GM18907 (cell line): Measurements from ENCODE around the gene PSMD7.

Source experiments
- ATAC-seq: cut with Tn5 transposase; IDR thresholded peaks from one replicate; pipeline ENCODE4 v1.9.1; 2021; ENCODE audit warnings: mild to moderate bottlenecking, moderate library complexity; ENCODE audit not compliant: unreplicated experiment

Gene PSMD7

GRCh38 chr16:74296432-74297144 lies at the start of gene PSMD7:
PSMD7 (plus strand) TSS chr16:74296814; CDS start chr16:74296915, 101 bp downstream.
- peak; percentile 96 for ATAC-seq

- no peak for ATAC-seq
Measured at GRCh38 chr16:74249254-74249653, 47.4 kb upstream of the PSMD7 start.

GRCh38 chr16:74249846-74250245 lies 46.8 kb upstream of the PSMD7 start:
- ATAC-seq = no peak

- ATAC-seq = no peak
Measured at GRCh38 chr16:74252329-74252728, 44.3 kb upstream of the PSMD7 start.

GRCh38 chr16:74253161-74253938 lies 43.3 kb upstream of the PSMD7 start:
- no peak for ATAC-seq

GRCh38 chr16:74257061-74257460 lies 39.6 kb upstream of the PSMD7 start:
- no peak for ATAC-seq

- ATAC-seq = no peak
Measured at GRCh38 chr16:74261068-74261467, 35.5 kb upstream of the PSMD7 start.

GRCh38 chr16:74264811-74265210 lies 31.8 kb upstream of the PSMD7 start:
- no peak for ATAC-seq

GRCh38 chr16:74268372-74268782 lies 28.2 kb upstream of the PSMD7 start:
- no peak for ATAC-seq

GRCh38 chr16:74271872-74272271 lies 24.7 kb upstream of the PSMD7 start:
- ATAC-seq = no peak

GRCh38 chr16:74275031-74275636 lies 21.5 kb upstream of the PSMD7 start:
- no peak for ATAC-seq

GRCh38 chr16:74275711-74276110 lies 20.9 kb upstream of the PSMD7 start:
- no peak for ATAC-seq

GRCh38 chr16:74277974-74278373 lies 18.6 kb upstream of the PSMD7 start:
- no peak for ATAC-seq

- no peak for ATAC-seq
Measured at GRCh38 chr16:74279266-74279665, 17.3 kb upstream of the PSMD7 start.

GRCh38 chr16:74279805-74280204 lies 16.8 kb upstream of the PSMD7 start:
- no peak for ATAC-seq

GRCh38 chr16:74280448-74280847 lies 16.2 kb upstream of the PSMD7 start:
- ATAC-seq = no peak

GRCh38 chr16:74281300-74281699 lies 15.3 kb upstream of the PSMD7 start:
- ATAC-seq = no peak

GRCh38 chr16:74283716-74284115 lies 12.9 kb upstream of the PSMD7 start:
- ATAC-seq = no peak

- ATAC-seq = no peak
Measured at GRCh38 chr16:74288065-74288464, 8.5 kb upstream of the PSMD7 start.

GRCh38 chr16:74290356-74290755 lies 6.3 kb upstream of the PSMD7 start:
- ATAC-seq = no peak

GRCh38 chr16:74291176-74291575 lies 5.4 kb upstream of the PSMD7 start:
- ATAC-seq = no peak
